HG03025 (cell line): Measurements from ENCODE around the gene RAB5B.

ENCODE experiments used
- ATAC-seq: cut with Tn5 transposase; IDR thresholded peaks from one replicate; pipeline ENCODE4 v1.9.1; 2021; ENCODE audit warnings: mild to moderate bottlenecking, moderate library complexity; ENCODE audit not compliant: unreplicated experiment, low FRiP score

The RAB5B gene

DNA sequence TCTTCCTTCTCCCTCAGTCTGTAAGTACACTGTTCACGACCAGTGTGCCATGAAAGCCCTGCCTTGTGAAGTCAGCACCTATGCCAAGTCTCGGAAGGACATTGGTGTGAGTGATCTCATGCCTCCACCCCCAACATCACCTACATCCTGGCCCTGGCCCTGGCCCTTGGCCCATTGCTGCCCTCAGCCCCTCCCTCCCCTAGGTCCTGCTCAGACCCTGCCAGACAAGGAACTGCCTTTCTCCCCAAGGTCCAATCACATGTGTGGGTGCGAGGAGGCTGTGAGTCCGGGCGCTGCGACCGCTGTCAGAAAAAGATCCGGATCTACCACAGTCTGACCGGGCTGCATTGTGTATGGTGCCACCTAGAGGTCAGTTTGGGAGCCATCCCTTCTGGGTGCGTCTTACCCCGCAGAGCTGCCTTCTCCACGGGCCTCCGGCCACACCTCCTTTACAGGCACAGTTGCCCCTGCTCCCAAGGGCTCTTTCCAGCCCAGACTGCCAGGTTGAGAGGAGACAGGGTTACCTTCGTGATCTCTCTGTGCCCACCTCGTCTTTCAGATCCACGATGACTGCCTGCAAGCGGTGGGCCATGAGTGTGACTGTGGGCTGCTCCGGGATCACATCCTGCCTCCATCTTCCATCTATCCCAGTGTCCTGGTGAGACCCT is 33.7 kb upstream of the RAB5B start:
- peak; percentile 90 for ATAC-seq

GRCh38 chr12:55942055-55942454 is 31.8 kb upstream of the RAB5B start:
- ATAC-seq: no peak

DNA sequence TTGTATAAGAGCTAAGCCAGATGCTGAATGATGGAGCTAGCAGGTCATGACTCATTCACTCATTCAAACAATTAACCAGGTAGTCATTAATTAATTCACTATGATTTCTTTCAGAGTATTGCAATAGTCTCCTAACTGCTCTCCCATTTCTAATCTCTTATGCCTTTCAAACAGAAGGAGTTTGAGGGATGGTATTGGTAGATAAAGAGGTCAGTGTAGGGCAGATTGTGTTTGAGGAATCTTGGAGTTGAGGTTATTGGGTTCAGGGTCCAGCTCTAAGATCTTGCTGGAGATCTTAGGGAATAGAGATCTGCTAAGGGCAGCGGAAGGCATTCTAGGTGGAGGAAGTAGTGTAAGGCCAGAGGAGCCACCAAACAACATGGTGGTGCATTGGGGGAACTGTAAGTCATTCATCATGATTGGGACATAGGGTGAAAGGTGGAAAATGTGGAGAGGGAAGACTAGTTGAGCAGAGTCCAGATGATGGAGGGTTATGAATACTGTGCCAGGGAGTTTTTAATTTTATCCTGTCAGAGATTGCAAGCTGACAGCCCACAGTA is 31.2 kb upstream of the RAB5B start:
- no peak for ATAC-seq

DNA sequence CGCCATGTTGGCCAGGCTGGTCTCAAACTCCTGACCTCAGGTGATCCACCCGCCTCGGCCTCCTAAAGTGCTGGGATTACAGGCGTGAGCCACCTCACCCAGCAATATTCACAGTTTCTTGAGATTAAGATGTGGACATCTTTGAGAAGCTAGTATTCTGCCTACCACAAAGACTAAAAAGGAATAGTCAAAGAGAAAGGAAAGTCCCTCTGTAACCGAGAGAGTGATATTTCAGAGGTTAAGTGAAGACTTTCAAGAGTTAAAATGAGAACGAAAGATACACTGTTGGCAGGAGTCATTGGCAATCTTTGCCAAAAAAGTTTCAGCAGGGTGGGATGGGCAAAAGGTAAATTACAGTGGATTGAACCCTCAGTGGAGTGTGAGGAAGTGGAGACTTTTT is 27.3 kb upstream of the RAB5B start:
- no peak for ATAC-seq

DNA sequence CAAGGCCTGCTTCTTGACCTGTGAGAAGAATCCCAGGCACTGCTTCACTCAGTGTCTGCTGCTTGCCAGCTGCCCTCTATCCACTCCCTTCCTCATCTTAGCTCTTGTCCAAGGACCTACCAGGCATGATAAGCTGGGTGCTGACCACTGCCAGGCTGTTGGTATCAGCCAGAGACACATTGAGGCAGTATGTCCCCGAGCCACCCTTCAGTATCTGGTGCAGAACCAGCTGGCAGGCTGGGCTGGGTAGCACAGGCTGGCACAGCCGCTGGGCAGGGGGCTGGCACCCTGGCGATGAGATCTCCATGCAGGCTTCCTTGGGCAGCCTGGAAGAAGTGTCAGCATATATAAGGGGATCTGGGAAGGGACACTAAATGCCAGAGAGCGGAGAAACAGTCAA is 18.5 kb upstream of the RAB5B start:
- ATAC-seq: no peak

- no peak for ATAC-seq
Measured at GRCh38 chr12:55955800-55956508, 17.9 kb upstream of the RAB5B start.

DNA sequence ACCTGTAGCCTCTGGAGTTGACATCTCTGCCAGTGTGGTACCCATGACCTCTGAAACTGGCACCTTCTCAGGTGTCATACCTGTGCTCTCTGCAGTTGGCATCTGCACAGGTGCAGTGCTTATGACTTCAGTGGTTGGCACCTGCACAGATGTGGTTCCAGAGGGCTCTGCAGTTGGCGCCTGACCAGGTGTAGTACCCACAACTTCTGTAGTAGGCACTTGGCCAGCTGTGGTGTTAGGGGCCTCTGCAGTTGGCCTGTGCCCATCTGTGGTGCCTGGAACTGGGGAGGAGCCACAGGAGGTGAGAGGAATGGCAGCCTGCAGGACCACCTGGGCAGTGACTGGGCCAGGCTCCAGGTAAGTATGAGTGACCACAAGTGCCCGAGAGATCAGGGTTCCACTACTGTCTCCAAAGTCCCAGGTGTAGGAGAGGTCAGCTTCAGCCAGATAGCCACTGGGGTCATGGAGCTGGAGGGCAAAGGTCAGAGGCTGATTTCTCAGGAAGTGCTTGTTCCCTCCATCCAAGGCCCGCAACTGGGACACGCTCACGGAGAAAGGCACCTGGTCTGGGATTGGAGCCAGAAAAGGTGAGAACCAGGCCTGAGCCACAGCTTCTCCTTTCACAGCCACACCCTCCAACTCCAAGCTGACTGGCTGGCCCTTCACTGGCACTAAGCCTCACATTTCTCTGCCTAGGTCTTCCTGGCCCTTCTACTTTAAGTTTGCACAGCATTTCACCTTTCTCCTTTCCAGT is 16.6 kb upstream of the RAB5B start:
- ATAC-seq: no peak

GRCh38 chr12:55963760-55964159 is 10.1 kb upstream of the RAB5B start:
- no peak for ATAC-seq

- no peak for ATAC-seq
Measured at GRCh38 chr12:55965240-55965639, 8.6 kb upstream of the RAB5B start.

DNA sequence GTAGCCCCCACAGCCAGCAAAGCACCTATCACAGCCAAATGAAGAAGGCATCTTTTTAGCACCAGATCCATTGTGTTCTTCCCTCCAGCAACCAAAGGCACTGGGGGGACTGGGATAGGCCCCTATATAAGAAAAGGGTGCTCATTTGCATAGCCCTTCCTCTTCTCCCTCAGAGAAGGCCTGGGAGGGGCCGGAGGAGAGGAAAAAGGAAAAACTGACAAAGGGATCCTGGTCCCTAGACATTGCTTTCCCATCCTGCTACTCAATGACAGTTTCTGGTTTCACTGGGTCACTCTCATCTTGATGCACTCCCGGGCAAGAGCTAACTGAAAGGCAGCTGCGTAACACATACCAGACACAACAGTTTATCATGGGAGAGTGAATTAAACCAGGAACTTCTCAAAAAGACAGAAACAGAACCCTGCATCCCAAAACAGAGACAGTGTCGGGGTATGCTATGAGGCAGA is 7.9 kb upstream of the RAB5B start, which contains the start of gene PMEL:
TSS of gene PMEL (minus strand) at position 102 of the 467 bp plus-strand sequence. CDS start at position 71, 31 bp downstream.
- ATAC-seq: no peak

- peak; percentile 86 for ATAC-seq
Measured at GRCh38 chr12:55966408-55967281, 7.2 kb upstream of the RAB5B start, which contains the start of gene CDK2. Gene CDK2, plus strand, starts transcription at chr12:55966830. Its CDS starts 179 bp downstream, at chr12:55967009.

- no peak for ATAC-seq
Measured at GRCh38 chr12:55969356-55969755, 4.5 kb upstream of the RAB5B start.

GRCh38 chr12:55970775-55971174 is 3.1 kb upstream of the RAB5B start:
- ATAC-seq: no peak

DNA sequence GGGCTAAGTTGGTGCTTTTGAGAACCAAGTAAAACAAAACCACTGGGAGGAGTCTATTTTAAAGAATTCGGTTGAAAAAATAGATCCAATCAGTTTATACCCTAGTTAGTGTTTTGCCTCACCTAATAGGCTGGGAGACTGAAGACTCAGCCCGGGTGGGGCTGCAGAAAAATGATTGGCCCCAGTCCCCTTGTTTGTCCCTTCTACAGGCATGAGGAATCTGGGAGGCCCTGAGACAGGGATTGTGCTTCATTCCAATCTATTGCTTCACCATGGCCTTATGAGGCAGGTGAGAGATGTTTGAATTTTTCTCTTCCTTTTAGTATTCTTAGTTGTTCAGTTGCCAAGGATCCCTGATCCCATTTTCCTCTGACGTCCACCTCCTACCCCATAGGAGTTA is 1.8 kb upstream of the RAB5B start:
- no peak for ATAC-seq

DNA sequence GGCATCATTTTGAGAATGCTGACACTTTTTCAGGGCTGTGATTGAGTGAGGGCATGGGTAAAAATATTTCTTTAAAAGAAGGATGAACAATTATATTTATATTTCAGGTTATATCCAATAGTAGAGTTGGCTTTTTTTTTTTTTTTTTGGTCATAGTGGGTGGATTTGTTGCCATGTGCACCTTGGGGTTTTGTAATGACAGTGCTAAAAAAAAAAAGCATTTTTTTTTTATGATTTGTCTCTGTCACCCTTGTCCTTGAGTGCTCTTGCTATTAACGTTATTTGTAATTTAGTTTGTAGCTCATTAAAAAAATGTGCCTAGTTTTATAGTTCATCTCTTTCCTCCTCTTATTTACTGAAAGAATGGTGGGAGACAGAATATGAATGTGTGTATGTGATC is 1.4 kb upstream of the RAB5B start:
- ATAC-seq: no peak

DNA sequence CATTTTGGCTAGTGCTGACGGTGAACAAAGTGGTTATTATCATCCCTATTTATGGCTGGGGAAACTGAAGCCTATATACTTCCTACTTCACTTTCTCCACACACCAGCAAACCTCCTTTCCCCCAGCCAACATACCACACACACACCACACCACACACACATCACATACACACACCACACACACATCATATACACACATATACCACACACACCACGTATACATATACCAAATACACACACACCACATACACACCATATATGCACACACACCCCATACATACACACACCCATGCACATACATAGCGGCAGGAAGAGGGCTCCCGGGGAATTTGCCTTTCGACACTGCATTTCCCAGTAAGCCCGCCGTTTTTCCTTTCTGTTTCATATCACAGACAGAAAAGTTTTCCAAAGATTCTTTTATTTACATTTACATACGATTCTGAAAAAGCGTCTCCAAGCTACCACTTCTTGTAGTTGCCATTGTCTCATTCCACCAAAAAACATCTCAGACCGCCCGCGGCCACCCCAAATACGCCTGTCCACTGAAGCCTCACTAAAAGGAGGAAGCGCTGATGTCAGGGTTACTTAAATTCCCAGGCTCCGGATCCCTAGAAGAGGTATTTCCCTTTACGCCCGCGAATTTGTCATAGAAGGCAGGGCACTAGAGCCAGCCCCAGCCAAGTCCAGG is 823 bp upstream of the RAB5B start:
- ATAC-seq: no peak

- peak; percentile 16 for ATAC-seq
Measured at GRCh38 chr12:55974308-55974730, 441 bp downstream of the RAB5B start.

DNA sequence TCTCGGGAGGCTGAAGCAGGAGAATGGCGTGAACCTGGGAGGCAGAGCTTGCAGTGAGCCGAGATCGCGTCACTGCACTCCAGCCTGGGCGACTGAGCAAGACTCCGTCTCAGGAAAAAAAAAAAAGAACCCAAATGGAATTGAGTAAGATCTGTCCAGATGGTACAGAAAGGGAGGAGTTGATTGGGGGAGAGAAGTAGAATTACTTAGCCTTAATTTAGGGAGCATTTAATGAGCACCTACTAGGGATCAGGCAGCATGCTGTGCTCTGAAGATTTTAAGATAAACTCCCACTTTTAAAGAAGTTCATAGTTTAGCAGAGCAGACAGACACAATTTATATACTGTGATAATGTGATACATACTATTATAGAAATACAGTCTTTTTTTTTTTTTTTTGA is 4.5 kb downstream of the RAB5B start:
- ATAC-seq: no peak

DNA sequence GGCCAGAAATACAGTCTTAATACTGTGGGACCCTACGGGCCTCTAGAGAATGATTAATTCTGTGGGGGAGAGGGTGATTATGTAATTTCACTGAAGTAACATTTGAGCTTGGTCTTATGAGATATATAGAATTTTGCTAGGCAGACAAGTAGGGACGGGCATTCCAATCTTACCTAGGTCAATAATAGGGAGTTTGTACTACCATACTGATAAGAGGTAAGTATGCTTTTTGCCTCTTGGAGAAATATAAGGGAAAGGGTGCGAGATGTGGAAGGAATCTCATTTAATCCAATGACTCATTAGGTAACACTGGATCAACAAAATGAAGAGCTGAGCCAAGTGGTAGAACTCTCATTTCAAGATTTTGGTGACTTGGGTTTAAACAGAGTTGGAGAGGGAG is 5.2 kb downstream of the RAB5B start:
- no peak for ATAC-seq
